Measurements from ENCODE around the gene SND1. TPM values are rescaled to one million over a fixed set of nuclear protein-coding genes. Genes with fewer than 3 reads are reported as not detected.

Gene SND1
- total and polyA plus RNA-seq, 10 of the 15 experiments (the other 5 are each of a cell fraction or from before 2014, with no cell fraction given), result 52.4 to 270 (median 146) TPM

DNA sequence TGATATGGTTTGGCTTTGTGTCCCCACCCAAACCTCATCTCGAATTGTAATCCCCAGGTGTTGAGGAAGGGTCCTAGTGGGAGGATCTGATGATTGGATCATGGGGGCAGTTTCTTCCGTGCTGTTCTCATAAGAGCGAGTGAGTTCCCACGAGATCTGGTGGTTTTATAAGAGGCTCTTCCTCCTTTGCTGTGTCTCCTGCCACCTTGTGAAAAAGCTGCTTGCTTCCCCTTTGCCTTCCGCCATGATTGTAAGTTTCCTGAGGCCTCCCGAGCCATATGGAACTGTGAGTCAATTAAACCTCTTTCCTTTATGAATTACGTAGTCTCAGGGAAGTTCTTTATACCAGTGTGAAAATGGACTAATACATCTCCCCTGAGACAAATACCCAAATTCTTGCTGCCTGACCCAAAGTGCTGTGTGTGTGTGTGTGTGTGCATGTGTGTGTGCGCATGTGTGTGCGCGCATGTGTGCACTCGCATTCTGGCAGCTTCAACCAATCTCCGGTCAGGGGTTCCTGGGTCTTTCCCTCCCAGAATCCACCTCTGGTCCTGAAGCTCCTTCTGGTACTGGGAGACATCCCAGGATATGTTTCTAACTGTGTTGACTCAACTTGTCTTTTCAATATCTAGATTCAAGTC lies 477.4 kb downstream of the SND1 start (continued):
- TF ChIP-seq, protein P1, sequence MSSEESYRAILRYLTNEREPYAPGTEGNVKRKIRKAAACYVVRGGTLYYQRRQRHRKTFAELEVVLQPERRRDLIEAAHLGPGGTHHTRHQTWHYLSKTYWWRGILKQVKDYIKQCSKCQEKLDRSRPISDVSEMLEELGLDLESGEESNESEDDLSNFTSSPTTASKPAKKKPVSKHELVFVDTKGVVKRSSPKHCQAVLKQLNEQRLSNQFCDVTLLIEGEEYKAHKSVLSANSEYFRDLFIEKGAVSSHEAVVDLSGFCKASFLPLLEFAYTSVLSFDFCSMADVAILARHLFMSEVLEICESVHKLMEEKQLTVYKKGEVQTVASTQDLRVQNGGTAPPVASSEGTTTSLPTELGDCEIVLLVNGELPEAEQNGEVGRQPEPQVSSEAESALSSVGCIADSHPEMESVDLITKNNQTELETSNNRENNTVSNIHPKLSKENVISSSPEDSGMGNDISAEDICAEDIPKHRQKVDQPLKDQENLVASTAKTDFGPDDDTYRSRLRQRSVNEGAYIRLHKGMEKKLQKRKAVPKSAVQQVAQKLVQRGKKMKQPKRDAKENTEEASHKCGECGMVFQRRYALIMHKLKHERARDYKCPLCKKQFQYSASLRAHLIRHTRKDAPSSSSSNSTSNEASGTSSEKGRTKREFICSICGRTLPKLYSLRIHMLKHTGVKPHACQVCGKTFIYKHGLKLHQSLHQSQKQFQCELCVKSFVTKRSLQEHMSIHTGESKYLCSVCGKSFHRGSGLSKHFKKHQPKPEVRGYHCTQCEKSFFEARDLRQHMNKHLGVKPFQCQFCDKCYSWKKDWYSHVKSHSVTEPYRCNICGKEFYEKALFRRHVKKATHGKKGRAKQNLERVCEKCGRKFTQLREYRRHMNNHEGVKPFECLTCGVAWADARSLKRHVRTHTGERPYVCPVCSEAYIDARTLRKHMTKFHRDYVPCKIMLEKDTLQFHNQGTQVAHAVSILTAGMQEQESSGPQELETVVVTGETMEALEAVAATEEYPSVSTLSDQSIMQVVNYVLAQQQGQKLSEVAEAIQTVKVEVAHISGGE (CRISPR knock-in tag; IDR thresholded peaks at IDR 0.05), result no peak
- TF ChIP-seq, protein P2, sequence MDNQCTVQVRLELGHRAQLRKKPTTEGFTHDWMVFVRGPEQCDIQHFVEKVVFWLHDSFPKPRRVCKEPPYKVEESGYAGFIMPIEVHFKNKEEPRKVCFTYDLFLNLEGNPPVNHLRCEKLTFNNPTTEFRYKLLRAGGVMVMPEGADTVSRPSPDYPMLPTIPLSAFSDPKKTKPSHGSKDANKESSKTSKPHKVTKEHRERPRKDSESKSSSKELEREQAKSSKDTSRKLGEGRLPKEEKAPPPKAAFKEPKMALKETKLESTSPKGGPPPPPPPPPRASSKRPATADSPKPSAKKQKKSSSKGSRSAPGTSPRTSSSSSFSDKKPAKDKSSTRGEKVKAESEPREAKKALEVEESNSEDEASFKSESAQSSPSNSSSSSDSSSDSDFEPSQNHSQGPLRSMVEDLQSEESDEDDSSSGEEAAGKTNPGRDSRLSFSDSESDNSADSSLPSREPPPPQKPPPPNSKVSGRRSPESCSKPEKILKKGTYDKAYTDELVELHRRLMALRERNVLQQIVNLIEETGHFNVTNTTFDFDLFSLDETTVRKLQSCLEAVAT (IDR thresholded peaks at IDR 0.05), result no peak

DNA sequence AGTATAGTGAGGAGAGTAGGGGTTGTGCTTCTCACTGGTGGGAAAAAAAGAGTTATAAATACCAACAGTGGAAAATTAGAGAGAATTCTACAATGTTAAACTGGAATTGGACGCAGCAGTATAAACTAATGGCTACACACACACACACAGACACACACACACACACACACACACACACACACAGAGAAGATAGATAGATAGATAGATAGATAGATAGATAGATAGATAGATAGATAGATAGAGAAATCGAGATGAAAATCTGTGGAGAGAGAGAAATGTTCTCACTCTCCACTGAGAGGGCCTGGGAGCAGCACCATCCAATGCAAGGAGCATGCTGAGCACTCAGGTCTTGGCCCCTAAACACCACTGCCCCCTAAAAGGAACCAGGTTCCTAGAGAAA lies 479.1 kb downstream of the SND1 start:
- Histone ChIP-seq H3K4me1 (ENCODE audit: control insufficient read depth, insufficient read depth, low read length) (peaks cover 4% of the 10 kb centered on the region), H3K4me3 (no peak overlapping the region), H3K27me3 (replicated peaks in 1 of 2; ENCODE audit: control insufficient read depth in 2 of 2, insufficient read depth in 2 of 2, low read length in 1 of 2) (peaks cover 3 to 4% of the 10 kb centered on the region in 2 experiments; a peak in 3 of 4 replicates), H3K27ac (ENCODE audit: control insufficient read depth, insufficient read depth) (no peak overlapping the region), H3K36me3 (ENCODE audit: control insufficient read depth in 2 of 2, insufficient read depth in 2 of 2, low read length in 1 of 2) (no peaks in the 10 kb centered on the region), H2AFZ (ENCODE audit: control insufficient read depth, low read depth, low read length) (no peak overlapping the region), H3K9ac (ENCODE audit: control insufficient read depth, insufficient read depth, low read length) (no peak overlapping the region), H3K4me2 (ENCODE audit: control insufficient read depth, insufficient read depth) (no peak overlapping the region), H3K79me2 (ENCODE audit: control insufficient read depth, insufficient read depth, low read length) (no peaks in the 10 kb centered on the region), H3K9me3 (replicated peaks; ENCODE audit: control insufficient read depth, insufficient read depth, low read length) (no peaks in the 10 kb centered on the region), H4K20me1 (ENCODE audit: control insufficient read depth, insufficient read depth) (no peaks in the 10 kb centered on the region)
- in situ Hi-C loops (cut with MboI) (no loop called here), intact Hi-C loops (cut with micrococcal nuclease; ENCODE audit: unreplicated experiment) (loop anchor here (10.0 kb wide), 1 partner anchor 254 kb away; no protein-coding TSS in a partner anchor)
- BruUV-seq (replicated peaks), result no TSS peak
- WGBS (ENCODE audit: insufficient coverage, insufficient replicate concordance, low lambda C conversion rate, missing lambda C conversion rate), result 56% methylated on average over 2 of the region's 2 CpGs
- ATAC-seq, result no peak
- ChIA-PET RAD21 (ENCODE audit: unreplicated experiment) (no interaction called here), SMC1A (ENCODE audit: uncharacterized antibody, unreplicated experiment) (interaction anchor here (0.7 kb wide), 1 partner anchor 23 kb away, joined by 3 read pairs; no protein-coding TSS in a partner anchor), POLR2A (no interaction called here), CTCF (interaction anchor here (1.1 kb wide), 1 partner anchor 78 kb away, joined by 4 read pairs; no protein-coding TSS in a partner anchor)
- no peak for DNase-seq (ENCODE audit: low read depth, low spot score)
- no peak for FAIRE-seq
- TF ChIP-seq, protein P1 (CRISPR knock-in tag; IDR thresholded peaks at IDR 0.05), result no peak
- TF ChIP-seq HDGF (IDR thresholded peaks at IDR 0.05) (no peak), IKZF1 (conservative IDR thresholded peaks at IDR 0.05) (no peak), SMAD5 (IDR thresholded peaks at IDR 0.05; ENCODE audit: low read depth) (no peak), STAT3 (IDR thresholded peaks at IDR 0.05; ENCODE audit: low read depth, low read length) (no peak), SIN3A (IDR thresholded peaks at IDR 0.05; ENCODE audit: low read depth, low read length) (no peak), RBBP5 (conservative IDR thresholded peaks at IDR 0.05) (no peak), MTA2 (IDR thresholded peaks at IDR 0.05; ENCODE audit: low read depth) (no peak), WRNIP1 (IDR thresholded peaks at IDR 0.05; ENCODE audit: borderline replicate concordance, low read depth, low read length) (no peak), YY1 (IDR thresholded peaks at IDR 0.05; ENCODE audit: low read depth, low read length) (no peak), TAF1 (IDR thresholded peaks at IDR 0.05; ENCODE audit: borderline replicate concordance, low read depth, low read length) (no peak), CREM (IDR thresholded peaks at IDR 0.05; ENCODE audit: low read depth) (no peak)

All from GM12878 (cell line).